Thymus (tissue), 11 donors: Measurements from ENCODE around the gene RAB3A. TPM values are rescaled to one million over a fixed set of nuclear protein-coding genes. Genes with fewer than 3 reads are reported as not detected.
A peak's percentile ranks its signal among the peaks of the same experiment; 100 is the strongest.

ENCODE experiments used
- DNase-seq, 9 donors: peaks; one replicate each; pipeline ENCODE4 v3.0.0-alpha.2; 2013; ENCODE audit warnings: low spot score in 9 of 9, low read depth in 6 of 9, missing footprints in 1 of 9
- H3K27ac ChIP-seq, 2 donors: one replicate each; pipeline ENCODE4 v1.5.1; 2013; ENCODE audit warnings: control low read depth in 1 of 2, low read depth in 1 of 2, low read length in 1 of 2, mild to moderate bottlenecking in 1 of 2, moderate library complexity in 1 of 2
- H3K27me3 ChIP-seq, 2 donors: one replicate each; pipeline ENCODE4 v1.5.1; 2013; ENCODE audit warnings: low read length in 1 of 2; ENCODE audit not compliant: control insufficient read depth in 2 of 2, insufficient read depth in 1 of 2
- H3K36me3 ChIP-seq, 2 donors: one replicate each; pipeline ENCODE4 v1.5.1; 2013; ENCODE audit warnings: low read length in 1 of 2, mild to moderate bottlenecking in 1 of 2, moderate library complexity in 1 of 2; ENCODE audit not compliant: control insufficient read depth in 2 of 2, insufficient read depth in 2 of 2
- H3K4me1 ChIP-seq, 2 donors: one replicate each; pipeline ENCODE4 v1.5.1; 2013; ENCODE audit warnings: low read length in 2 of 2; ENCODE audit not compliant: control insufficient read depth in 2 of 2, insufficient read depth in 2 of 2
- H3K4me3 ChIP-seq, 2 donors: one replicate each; pipeline ENCODE4 v1.5.1; 2013; ENCODE audit warnings: low read length in 2 of 2, control low read depth in 1 of 2, mild to moderate bottlenecking in 1 of 2
- H3K9me3 ChIP-seq, 2 donors: one replicate each; pipeline ENCODE4 v1.5.1; 2013; ENCODE audit warnings: low read length in 1 of 2, mild to moderate bottlenecking in 1 of 2; ENCODE audit not compliant: control insufficient read depth in 2 of 2, insufficient read depth in 1 of 2
- WGBS: extraction: QIAGEN DNeasy Blood & Tissue Kit; methylation state at CpG from one replicate; pipeline ENCODE4 v1.1.7; 2013; 5-methylcytosine and 5-hydroxymethylcytosine counted together
- polyA plus RNA-seq: library from polyadenylated mRNA; stranded (reverse); fragments of 200-250 nt; gene quantifications from one replicate; pipeline ENCODE4 v1.2.3, GENCODE V29; 2013
- total RNA-seq: library from RNA; stranded (reverse); fragments of 120-200 nt; gene quantifications from one replicate; pipeline ENCODE4 v1.2.4, GENCODE V29; 2013
- donor health status: healthy.

RAB3A gene
- total and polyA plus RNA-seq, 2 donors = 0.52 to 1.0 TPM

GRCh38 chr19:18225702-18226468 is 22.0 kb upstream of the RAB3A start, which contains the start of gene PDE4C:
TSS of gene PDE4C (minus strand) at chr19:18226438. CDS start at chr19:18226415, 23 bp downstream.
- H3K4me3 ChIP-seq = no peak within 1 kb of the TSS
- peaks cover 1 to 4% of the 10 kb centered on the region in 2 donors for H3K9me3 ChIP-seq
- peaks cover 57 to 87% of the 10 kb centered on the region in 2 donors for H3K27me3 ChIP-seq
- peaks cover 0 to 13% of the 10 kb centered on the region in 2 donors for H3K4me1 ChIP-seq
- DNase-seq = no peak
- 5% methylated on average over 51 of the region's 51 CpGs for WGBS
- peak within 1 kb of the TSS in 1 of 2 donors; percentile 2 for H3K27ac ChIP-seq
- no peaks in the 10 kb centered on the region for H3K36me3 ChIP-seq

- Histone ChIP-seq H3K4me3 (no peak overlapping the region), H3K27ac (peak overlapping the region in 1 of 2 donors; percentile 2), H3K36me3 (no peaks in the 10 kb centered on the region), H3K9me3 (peaks cover 1 to 4% of the 10 kb centered on the region in 2 donors), H3K27me3 (peaks cover 52 to 87% of the 10 kb centered on the region in 2 donors), H3K4me1 (peaks cover 0 to 13% of the 10 kb centered on the region in 2 donors)
- DNase-seq = no peak
- 22% methylated on average over 16 of the region's 16 CpGs for WGBS
These were observed 21.5 kb upstream of the RAB3A start for GRCh38 chr19:18225355-18225701.

GRCh38 chr19:18224525-18225354 is 20.9 kb upstream of the RAB3A start:
- Histone ChIP-seq H3K4me3 (peak overlapping the region; percentile 9 to 21), H3K36me3 (no peaks in the 10 kb centered on the region), H3K4me1 (peaks cover 0 to 13% of the 10 kb centered on the region in 2 donors), H3K27me3 (peaks cover 50 to 88% of the 10 kb centered on the region in 2 donors), H3K9me3 (peaks cover 1 to 4% of the 10 kb centered on the region in 2 donors), H3K27ac (no peak overlapping the region)
- WGBS = 5% methylated on average over 81 of the region's 81 CpGs
- peak in 7 of 9 donors; percentile 33 to 71 (median 54) for DNase-seq

DNA sequence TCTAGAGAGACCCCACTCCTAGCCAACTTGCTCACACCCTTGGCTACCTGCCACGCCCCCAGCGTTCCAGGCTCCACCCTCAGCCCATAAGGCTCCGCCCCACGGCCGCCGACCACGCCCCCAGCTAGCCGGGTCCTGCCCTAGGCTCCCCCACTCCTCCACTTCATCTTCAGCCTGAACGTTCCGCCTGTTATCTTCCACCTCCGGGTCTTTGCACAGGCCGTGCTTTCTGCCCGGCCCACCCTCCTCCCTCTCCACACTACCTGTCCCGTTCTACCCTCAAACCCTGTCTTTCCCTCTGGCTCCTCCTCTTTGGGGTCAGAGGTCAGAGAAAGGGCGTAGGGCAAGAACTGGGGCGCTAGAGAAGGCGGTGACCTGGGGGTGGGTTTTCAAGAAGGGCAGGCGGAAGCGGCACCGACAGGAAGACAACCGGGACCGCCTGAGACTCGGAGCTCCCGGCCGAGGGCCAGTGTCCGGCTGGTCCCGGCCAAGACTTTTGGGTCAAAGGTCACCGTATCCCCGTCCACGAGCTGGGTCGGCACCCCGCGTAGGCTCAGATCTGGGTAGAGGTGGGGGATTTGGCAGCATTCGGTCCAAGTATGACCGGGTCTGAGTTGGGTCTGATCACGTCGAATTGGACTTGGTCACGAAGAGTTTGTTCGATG is 20.1 kb upstream of the RAB3A start:
- peaks cover 50 to 91% of the 10 kb centered on the region in 2 donors for H3K27me3 ChIP-seq
- DNase-seq = peak in 1 of 9 donors; percentile 12
- peaks cover 0 to 13% of the 10 kb centered on the region in 2 donors for H3K4me1 ChIP-seq
- H3K9me3 ChIP-seq = peaks cover 1 to 4% of the 10 kb centered on the region in 2 donors
- WGBS = 12% methylated on average over 39 of the region's 39 CpGs
- H3K36me3 ChIP-seq = no peaks in the 10 kb centered on the region
- H3K4me3 ChIP-seq = peak overlapping the region; percentile 9 to 21
- H3K27ac ChIP-seq = no peak overlapping the region

GRCh38 chr19:18221815-18222725 is 18.2 kb upstream of the RAB3A start:
- Histone ChIP-seq H3K27ac (no peak overlapping the region), H3K4me3 (no peak overlapping the region), H3K36me3 (no peaks in the 10 kb centered on the region), H3K9me3 (peaks cover 1 to 4% of the 10 kb centered on the region in 2 donors), H3K27me3 (peaks cover 44 to 86% of the 10 kb centered on the region in 2 donors), H3K4me1 (peaks cover 0 to 13% of the 10 kb centered on the region in 2 donors)
- DNase-seq = no peak
- WGBS = 88% methylated on average over 25 of the region's 25 CpGs

DNA sequence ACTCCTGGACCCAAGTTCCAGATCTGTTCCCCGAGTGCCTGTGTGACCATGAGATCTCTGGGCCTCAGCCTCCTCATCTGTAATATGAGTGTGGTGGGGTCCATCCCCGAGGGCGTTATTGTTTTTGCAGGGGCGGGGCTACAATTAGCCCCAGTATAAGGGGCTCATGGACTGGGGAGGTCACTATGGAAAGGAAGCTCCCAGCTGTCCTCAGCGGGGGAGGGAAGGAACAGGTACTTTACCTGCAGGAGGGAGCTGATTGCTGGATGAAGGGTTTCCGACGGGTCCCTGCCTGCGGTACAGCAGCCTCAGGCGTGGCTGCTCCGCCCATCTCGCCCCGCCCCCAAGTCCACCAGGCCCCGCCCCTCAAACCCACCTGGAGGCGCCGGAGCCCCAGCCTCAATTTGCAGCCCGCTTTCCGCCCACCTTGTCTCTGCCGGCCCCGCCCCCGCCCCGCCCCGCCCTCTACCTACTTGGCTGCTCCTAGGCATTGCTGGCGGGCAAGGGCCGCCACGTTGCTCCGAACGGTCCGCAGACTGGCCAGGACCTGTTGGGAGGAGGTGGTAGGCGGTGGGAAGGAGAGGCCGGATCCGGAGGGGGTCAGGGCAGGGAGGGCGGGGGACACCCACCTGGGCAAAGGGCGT is 16.9 kb upstream of the RAB3A start:
- no peak overlapping the region for H3K27ac ChIP-seq
- H3K4me3 ChIP-seq = no peak overlapping the region
- WGBS = 12% methylated on average over 33 of the region's 33 CpGs
- DNase-seq = no peak
- peaks cover 1 to 4% of the 10 kb centered on the region in 2 donors for H3K9me3 ChIP-seq
- H3K27me3 ChIP-seq = peaks cover 32 to 73% of the 10 kb centered on the region in 2 donors
- H3K36me3 ChIP-seq = no peaks in the 10 kb centered on the region
- peaks cover 0 to 13% of the 10 kb centered on the region in 2 donors for H3K4me1 ChIP-seq

- DNase-seq = no peak
- H3K27me3 ChIP-seq = peaks cover 27 to 66% of the 10 kb centered on the region in 2 donors
- 76% methylated on average over 28 of the region's 28 CpGs for WGBS
These were observed 16.2 kb upstream of the RAB3A start for GRCh38 chr19:18219911-18220631.

More at GRCh38 chr19:18219911-18220631, 16.2 kb upstream of the RAB3A start:
- peaks cover 0 to 11% of the 10 kb centered on the region in 2 donors for H3K4me1 ChIP-seq
- H3K27ac ChIP-seq = no peak overlapping the region
- no peak overlapping the region for H3K4me3 ChIP-seq
- no peaks in the 10 kb centered on the region for H3K36me3 ChIP-seq
- H3K9me3 ChIP-seq = peaks cover 1 to 4% of the 10 kb centered on the region in 2 donors
